Spinal cord (tissue), 10 donors: ENCODE results near the gene EQTN. TPM values are rescaled to one million over a fixed set of nuclear protein-coding genes. Genes with fewer than 3 reads are reported as not detected.

Experiments used
- DNase-seq, 6 donors: peaks; one replicate each; pipeline versions ENCODE4 v3.0.0 to v3.0.0-alpha.2; 2013 to 2015; ENCODE audit warnings: low spot score in 6 of 6, low read depth in 4 of 6
- H3K27ac ChIP-seq: one replicate; pipeline ENCODE4 v1.5.1; 2013; ENCODE audit warnings: low read depth, low read length, control low read depth
- H3K27me3 ChIP-seq: one replicate; pipeline ENCODE4 v1.6.1; 2013; ENCODE audit warnings: low read length; ENCODE audit not compliant: control insufficient read depth, insufficient read depth
- H3K36me3 ChIP-seq: one replicate; pipeline ENCODE4 v1.6.1; 2013; ENCODE audit warnings: low read length; ENCODE audit not compliant: control insufficient read depth, insufficient read depth
- H3K4me1 ChIP-seq: one replicate; pipeline ENCODE4 v1.6.1; 2013; ENCODE audit warnings: low read length; ENCODE audit not compliant: control insufficient read depth, insufficient read depth
- H3K4me3 ChIP-seq: one replicate; pipeline ENCODE4 v1.5.1; 2013; ENCODE audit warnings: low read depth, low read length, control low read depth
- H3K9me3 ChIP-seq: one replicate; pipeline ENCODE4 v1.6.1; 2013; ENCODE audit warnings: low read length; ENCODE audit not compliant: control insufficient read depth, insufficient read depth
- WGBS: methylation state at CpG from one replicate; pipeline ENCODE4 v1.1.5; 2013; ENCODE audit warnings: missing lambda C conversion rate; ENCODE audit not compliant: insufficient coverage; 5-methylcytosine and 5-hydroxymethylcytosine counted together
- polyA plus RNA-seq, 2 donors: library from polyadenylated mRNA; unstranded; fragments of 120-200 nt; gene quantifications; one replicate each; pipeline ENCODE4 v1.2.1, GENCODE V29; 2013; ENCODE audit not compliant: insufficient read length in 2 of 2
- total RNA-seq, 2 donors: library from RNA; depleted of rRNA in 1 of 2; stranded (reverse); fragments of 120-200 nt in 1 of 2; fragments of >200 nt in 1 of 2; gene quantifications; one replicate each; pipeline versions ENCODE4 v1.2.3 to v1.2.4, GENCODE V29; 2013 to 2014
- donor health status: healthy.

Gene EQTN
- total and polyA plus RNA-seq, 4 donors = 0.25 to 1.9 (median 0.47) TPM

DNA sequence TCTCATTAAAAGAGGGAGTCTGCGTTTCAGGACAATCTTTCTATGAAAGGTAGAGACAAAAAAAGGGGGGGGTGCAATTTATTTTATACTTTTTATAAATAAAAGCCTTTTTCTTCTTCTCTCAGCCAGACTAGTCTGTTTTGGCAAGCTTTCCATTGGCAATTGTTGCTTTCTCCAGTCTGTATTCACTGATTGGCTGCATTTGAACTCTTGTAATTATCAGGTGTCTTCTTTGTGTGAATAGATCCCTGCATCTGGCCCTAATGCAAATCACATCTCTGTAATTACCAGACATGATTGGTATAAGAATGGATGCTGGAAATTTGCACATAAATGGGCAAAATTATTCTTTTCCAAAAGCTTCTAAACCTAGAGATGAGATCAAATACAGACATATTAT, 7.6 kb upstream of the EQTN start:
- Histone ChIP-seq H3K4me3 (no peak overlapping the region), H3K27me3 (no peaks in the 10 kb centered on the region), H3K9me3 (no peaks in the 10 kb centered on the region), H3K4me1 (no peaks in the 10 kb centered on the region), H3K27ac (no peak overlapping the region), H3K36me3 (no peaks in the 10 kb centered on the region)
- DNase-seq = peak in 2 of 6 donors; percentile 26 to 74
- no CpG with 5 or more reads among the region's 1 CpG for WGBS

DNA sequence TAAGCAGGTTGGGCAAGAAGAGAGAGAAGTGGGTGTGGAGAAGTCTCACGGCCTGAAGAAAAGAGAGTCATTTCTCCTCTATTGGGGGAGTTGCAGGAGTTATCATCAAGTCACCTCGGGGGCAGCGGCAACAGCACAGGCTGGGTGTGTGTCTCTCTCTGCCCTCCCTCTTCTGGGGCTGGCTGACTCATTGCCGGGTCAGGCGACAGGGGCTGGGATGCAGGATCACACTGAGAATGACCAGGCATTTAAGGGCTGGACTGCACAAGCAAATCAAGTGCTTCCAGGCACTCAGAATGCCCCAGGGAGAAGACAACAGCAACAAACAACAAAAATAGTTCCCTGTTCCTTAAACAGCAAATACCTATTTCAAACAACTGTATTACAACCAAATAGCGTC, 6.3 kb upstream of the EQTN start:
- no peaks in the 10 kb centered on the region for H3K36me3 ChIP-seq
- no peaks in the 10 kb centered on the region for H3K9me3 ChIP-seq
- no peaks in the 10 kb centered on the region for H3K4me1 ChIP-seq
- no peaks in the 10 kb centered on the region for H3K27me3 ChIP-seq
- no peak overlapping the region for H3K27ac ChIP-seq
- 60% methylated on average over 5 of the region's 6 CpGs for WGBS
- no peak overlapping the region for H3K4me3 ChIP-seq
- DNase-seq = no peak

DNA sequence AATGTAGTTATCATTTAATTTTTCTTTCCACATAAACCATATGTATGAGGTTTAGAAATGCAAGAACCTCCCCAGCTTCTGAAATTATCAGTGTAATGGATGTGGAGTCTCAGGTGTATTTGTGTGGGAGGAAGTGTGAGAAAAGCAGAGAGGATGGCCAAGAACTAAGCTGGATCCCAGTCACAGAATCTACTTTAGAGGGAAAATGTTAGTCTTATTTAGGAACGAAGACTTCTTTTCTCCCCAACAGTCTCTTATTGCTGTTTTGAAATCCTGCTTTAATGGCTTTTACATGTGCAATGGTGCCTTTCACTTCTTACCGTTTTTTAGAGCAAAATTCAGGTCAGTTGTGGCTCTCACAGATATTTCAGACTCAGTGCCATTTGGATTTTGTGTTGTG, 3.0 kb downstream of the EQTN start:
- Histone ChIP-seq H3K4me3 (no peak overlapping the region), H3K4me1 (no peaks in the 10 kb centered on the region), H3K27ac (no peak overlapping the region), H3K36me3 (no peaks in the 10 kb centered on the region), H3K9me3 (no peaks in the 10 kb centered on the region), H3K27me3 (no peaks in the 10 kb centered on the region)
- DNase-seq = no peak
- 80% methylated on average over 1 of the region's 2 CpGs for WGBS

DNA sequence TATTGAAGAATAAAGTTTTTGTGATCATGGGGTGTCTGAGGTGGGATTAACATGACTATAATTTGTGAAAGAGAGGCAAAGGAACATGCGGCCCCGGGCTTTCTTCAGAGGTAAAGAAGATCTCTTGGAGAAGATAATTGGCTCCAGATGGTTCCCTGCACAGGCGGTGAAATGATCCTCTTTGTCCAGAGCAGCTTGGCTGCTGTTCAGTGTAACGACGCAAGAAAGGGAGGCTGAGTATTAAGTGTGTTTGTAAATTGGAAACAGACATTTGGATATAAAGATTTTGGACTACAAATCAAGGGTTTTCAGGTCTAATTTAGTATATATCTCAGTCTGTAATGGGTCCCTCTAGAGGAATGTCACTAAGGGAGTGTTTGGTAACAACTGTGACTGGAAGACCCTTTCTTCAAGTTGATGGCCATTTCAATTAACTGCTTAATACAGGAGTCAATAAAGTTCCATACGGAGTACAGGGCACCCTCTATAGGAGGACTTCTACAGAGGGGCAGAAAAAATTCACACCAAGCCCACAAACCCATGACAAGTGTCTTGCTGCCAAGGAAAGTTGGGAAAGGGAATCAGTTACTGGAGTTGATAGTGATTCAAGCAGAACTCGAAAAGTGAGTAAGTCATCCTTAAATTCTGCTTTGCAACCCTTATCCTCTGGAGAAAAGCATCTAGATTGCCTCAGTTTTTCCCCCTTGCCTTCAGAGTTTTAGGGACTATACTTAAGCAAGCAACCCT, 4.1 kb downstream of the EQTN start:
- no peaks in the 10 kb centered on the region for H3K27me3 ChIP-seq
- WGBS = 62% methylated on average over 6 of the region's 7 CpGs
- H3K36me3 ChIP-seq = no peaks in the 10 kb centered on the region
- H3K9me3 ChIP-seq = no peaks in the 10 kb centered on the region
- H3K4me3 ChIP-seq = no peak overlapping the region
- H3K27ac ChIP-seq = no peak overlapping the region
- H3K4me1 ChIP-seq = no peaks in the 10 kb centered on the region
- no peak for DNase-seq

DNA sequence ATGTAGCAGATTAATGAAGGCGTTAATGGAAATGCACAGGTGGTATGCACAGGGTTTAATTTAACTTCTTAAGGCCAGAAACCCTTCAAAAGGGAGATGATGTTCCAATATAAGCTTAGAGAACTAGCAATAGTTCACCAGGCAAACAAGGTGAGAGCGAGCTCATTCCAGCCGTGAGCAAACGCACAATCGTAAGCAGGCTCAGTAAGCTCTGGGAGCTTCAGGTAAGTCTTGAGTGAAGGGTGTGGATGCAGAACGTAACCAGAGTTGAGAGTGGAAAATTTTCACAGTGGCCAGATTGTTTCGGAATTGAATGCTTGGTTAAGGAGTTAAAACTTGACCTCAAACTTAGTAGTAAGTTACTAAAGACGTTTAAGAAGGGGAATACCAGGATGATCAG, 5.7 kb downstream of the EQTN start:
- H3K27me3 ChIP-seq = no peaks in the 10 kb centered on the region
- no peaks in the 10 kb centered on the region for H3K4me1 ChIP-seq
- no peaks in the 10 kb centered on the region for H3K36me3 ChIP-seq
- no peak for DNase-seq
- no peak overlapping the region for H3K4me3 ChIP-seq
- no peak overlapping the region for H3K27ac ChIP-seq
- 85% methylated on average over 5 of the region's 8 CpGs for WGBS
- no peaks in the 10 kb centered on the region for H3K9me3 ChIP-seq

DNA sequence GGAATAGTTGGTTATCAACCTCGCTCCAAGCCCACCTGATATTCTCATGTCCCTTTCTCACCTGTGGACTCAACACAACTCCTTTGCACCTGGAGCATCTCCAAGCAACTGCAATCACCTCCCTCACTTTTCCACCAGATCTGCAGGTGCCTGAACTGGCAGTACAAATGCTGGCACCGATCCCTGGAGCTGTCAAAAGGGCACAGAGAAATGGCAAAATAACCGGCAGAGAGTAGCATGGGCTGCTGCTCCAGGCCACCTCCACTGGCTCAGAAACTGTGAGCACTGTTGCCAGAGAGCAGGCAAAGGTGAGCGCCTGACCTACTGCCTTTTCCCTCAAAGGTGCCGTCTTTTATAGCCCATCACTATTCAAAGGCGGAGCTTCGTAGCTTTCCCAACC, 14.7 kb downstream of the EQTN start:
- Histone ChIP-seq H3K27ac (no peak overlapping the region), H3K36me3 (no peaks in the 10 kb centered on the region), H3K9me3 (no peaks in the 10 kb centered on the region), H3K4me3 (no peak overlapping the region), H3K4me1 (no peaks in the 10 kb centered on the region), H3K27me3 (no peaks in the 10 kb centered on the region)
- no peak for DNase-seq
- WGBS = 91% methylated on average over 3 of the region's 7 CpGs

DNA sequence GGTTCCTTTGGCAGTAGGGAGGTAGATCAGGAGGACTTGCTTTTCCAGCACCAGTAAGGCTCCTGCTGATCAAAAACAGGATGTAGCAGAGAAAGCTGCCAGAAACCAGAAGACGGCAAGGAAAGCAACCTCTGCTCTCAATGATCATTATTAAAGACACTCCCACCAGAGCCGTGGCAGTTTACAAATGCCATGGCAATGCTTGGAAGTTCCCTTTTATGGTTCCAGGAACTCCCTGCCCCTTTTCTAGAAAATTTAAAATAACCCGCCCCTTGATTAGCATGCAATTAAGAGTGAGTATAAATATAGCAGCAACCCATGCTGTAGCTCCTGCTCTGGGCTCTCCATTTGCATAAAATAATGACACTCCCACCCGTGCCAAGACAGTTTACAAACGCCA, 16.1 kb downstream of the EQTN start:
- H3K4me3 ChIP-seq = no peak overlapping the region
- 50% methylated on average over 2 of the region's 5 CpGs for WGBS

DNA sequence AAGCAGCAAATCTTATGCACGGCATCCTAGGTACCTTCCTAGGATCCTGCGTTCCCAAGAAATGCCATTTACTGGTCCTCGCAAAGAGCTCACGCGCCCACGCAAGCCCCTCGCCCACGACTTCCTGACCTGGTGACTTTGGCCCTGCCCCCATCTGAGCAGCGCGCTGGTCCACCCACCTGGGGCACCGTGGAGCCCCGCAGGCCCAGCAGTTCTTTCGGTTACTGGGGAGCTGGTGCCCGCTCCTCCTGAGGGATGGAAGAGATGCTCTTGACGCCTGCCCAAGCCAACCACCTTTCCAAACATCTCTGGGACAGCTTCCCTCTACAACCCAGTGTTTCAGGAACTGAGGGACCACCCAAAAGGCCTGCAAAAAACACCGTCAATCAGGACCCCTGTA, 16.7 kb downstream of the EQTN start:
- Histone ChIP-seq H3K4me1 (no peaks in the 10 kb centered on the region), H3K27me3 (no peaks in the 10 kb centered on the region), H3K36me3 (no peaks in the 10 kb centered on the region), H3K9me3 (no peaks in the 10 kb centered on the region), H3K27ac (no peak overlapping the region), H3K4me3 (no peak overlapping the region)
- no peak for DNase-seq
- 86% methylated on average over 12 of the region's 16 CpGs for WGBS

More for the DNA sequence above, 16.1 kb downstream of the EQTN start:
- H3K9me3 ChIP-seq = no peaks in the 10 kb centered on the region
- no peaks in the 10 kb centered on the region for H3K4me1 ChIP-seq
- H3K27me3 ChIP-seq = no peaks in the 10 kb centered on the region
- peak in 1 of 6 donors; percentile 13 for DNase-seq
- no peak overlapping the region for H3K27ac ChIP-seq
- H3K36me3 ChIP-seq = no peaks in the 10 kb centered on the region

DNA sequence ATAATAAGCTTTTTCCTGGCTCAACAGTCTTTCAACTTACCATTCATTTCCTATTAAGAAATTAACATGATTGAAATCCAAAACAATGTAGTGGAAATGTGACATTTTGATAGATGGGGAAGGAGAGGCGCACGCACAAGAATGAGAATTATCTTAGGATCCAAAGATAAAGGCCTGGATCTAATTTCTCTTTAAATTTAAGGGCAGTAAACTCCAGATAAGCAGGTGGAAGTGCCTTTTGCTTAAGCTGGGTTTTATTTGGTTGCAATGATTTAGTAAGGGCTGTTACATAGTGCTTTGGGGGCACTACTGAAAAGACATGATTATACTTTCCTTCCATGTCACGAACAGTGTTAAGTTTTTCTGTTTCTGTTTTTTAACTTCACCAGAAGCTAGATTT, 17.3 kb downstream of the EQTN start:
- Histone ChIP-seq H3K36me3 (no peaks in the 10 kb centered on the region), H3K27ac (no peak overlapping the region), H3K4me3 (no peak overlapping the region), H3K27me3 (no peaks in the 10 kb centered on the region), H3K4me1 (no peaks in the 10 kb centered on the region), H3K9me3 (no peaks in the 10 kb centered on the region)
- DNase-seq = no peak
- WGBS = 67% methylated on average over 2 of the region's 3 CpGs

DNA sequence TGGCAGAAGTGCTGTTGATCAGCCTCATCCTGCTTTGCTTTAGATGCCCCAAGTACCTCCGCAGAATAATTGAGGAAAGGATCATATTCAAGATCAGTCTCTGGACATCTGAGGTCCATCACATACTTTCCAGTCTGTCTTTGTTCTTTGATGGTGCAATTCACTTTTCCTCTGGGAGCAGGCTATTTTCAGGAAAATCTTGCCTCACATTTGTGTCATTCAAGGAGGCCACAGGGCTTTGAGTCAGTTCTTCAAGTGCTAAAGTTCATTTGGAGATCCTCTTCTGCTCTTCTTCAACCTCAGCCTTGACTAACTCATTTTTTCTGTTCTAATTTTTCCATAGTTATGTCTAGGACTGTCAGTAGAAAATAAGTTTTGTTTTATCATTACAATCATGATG, 18.6 kb downstream of the EQTN start:
- 100% methylated on average over 1 of the region's 1 CpG for WGBS
- Histone ChIP-seq H3K27me3 (no peaks in the 10 kb centered on the region), H3K9me3 (no peaks in the 10 kb centered on the region), H3K4me3 (no peak overlapping the region), H3K27ac (no peak overlapping the region), H3K36me3 (no peaks in the 10 kb centered on the region), H3K4me1 (no peaks in the 10 kb centered on the region)
- DNase-seq = no peak
